HuH-7 (cell line): ENCODE results near the gene HMGN5.

Experiments
- DNase-seq: peaks from one replicate; pipeline ENCODE4 v3.0.0; 2011; ENCODE audit warnings: low spot score

The HMGN5 gene

DNA sequence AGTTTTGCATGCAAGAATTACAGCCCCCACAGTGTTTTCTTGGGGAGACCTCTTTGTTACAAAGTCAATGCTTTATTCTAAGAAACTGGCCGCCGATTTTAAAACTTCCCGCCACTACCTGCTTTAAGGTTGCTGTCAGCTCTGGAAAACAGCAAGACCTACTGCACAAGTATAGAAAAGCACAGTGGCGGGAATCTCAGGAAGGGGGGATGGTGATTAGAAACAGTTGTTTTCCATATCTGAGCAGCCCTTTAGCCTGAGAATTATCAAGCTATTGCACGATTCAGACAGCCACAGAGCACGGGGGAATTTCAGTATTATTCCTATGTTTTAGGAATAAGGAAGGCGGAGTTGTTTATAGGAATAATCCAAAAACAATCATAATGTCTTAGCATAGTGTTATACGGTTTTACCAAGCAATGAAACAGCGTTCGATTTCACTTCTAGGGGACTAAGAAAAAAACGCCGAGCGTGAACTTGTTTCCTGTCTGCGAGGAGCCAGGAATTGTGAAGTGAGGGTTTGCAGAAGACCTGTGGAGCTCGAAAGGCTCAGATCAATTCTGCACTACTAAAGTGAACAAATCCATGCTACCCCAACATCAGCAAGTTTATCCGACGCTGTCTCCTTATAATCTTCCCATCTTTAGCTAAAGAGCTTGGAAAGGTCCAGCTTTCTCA is 81.3 kb downstream of the HMGN5 start:
- DNase-seq: no peak

DNA sequence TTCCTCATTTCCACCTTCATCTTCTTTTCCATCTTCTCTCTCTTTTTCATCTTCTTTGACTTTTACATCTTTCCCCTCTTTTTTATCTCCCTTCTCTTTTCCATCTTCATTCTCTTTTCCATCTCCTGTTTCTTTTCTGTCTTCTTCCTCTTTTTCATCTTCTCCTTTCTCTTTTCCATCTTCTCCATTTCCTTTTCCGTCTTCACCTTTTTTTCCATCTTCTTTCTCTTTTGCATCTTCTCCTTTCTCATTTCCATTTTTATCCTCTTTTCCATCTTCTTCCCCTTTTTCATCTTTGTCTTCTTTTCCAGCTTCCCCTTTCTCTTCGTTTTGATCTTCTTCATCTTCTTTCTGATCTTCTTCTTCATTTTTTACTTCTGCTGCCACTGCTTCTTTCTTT is 87.0 kb downstream of the HMGN5 start:
- DNase-seq: no peak

DNA sequence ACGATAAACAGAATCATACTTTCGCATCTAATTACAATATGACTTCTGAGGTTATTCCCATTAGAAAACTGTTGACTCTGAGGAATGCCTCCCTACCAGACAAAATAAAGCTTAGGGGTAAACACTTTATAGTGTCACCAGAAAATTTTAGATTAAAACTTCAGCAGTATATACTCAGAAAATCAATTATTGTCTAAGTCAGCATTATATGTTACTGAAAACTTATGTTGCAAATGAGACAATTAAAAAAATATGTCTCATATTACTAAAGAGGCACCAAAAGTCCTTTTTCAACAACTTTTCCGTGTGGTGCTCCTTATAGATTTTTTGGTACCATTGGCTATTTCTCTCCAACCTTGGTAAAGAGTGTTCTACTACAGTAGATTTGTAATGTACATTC is 91.4 kb downstream of the HMGN5 start:
- no peak for DNase-seq

DNA sequence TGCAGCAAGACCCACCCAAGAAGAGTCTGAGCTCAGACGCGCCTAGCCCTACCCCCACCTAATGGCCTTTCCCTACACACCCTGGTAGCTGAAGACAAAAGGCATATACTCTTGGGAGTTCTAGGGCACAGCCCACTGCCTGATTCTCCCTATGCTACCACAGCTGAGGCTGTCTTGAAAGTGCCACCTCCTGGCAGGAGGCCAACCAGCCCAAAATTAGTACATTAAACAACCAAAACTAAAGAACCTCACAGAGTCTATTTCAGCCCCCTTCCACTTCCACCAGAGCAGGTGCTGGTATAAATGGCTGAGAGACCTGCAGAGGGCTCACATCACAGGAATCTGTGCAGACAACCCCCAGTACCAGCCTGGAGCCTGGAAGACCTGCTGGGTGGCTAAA is 119.1 kb downstream of the HMGN5 start:
- no peak for DNase-seq
